AG09319 (cell line): ENCODE data around the gene DVL1.

Experiments used
- DNase-seq: peaks from one replicate; pipeline ENCODE4 v3.0.0-alpha.2; 2010; ENCODE audit warnings: low read depth; ENCODE audit errors: extremely low read depth
- CTCF ChIP-seq: IDR thresholded peaks from 2 replicates; pipeline ENCODE4 v1.5.1; 2011; ENCODE audit warnings: low read depth, mild to moderate bottlenecking, inconsistent platforms, low read length, moderate library complexity

Gene DVL1

GRCh38 chr1:1335792-1336248 is 13.4 kb downstream of the DVL1 start:
- no peak for DNase-seq
- no peak for TF ChIP-seq CTCF

GRCh38 chr1:1335283-1335682 is 13.9 kb downstream of the DVL1 start:
- DNase-seq: no peak
- no peak for TF ChIP-seq CTCF

GRCh38 chr1:1334835-1335234 is 14.4 kb downstream of the DVL1 start:
- no peak for DNase-seq
- no peak for TF ChIP-seq CTCF

GRCh38 chr1:1333551-1334241 is 15.5 kb downstream of the DVL1 start:
- TF ChIP-seq CTCF: no peak
- DNase-seq: no peak

- no peak for DNase-seq
- no peak for TF ChIP-seq CTCF
These were observed 16.3 kb downstream of the DVL1 start for GRCh38 chr1:1332774-1333480.

GRCh38 chr1:1332031-1332755 is 17.0 kb downstream of the DVL1 start:
- TF ChIP-seq CTCF: no peak
- no peak for DNase-seq
